HG03442 (cell line): ENCODE measurements around the gene BBOF1.
"Not testable (repeated sequence)": the region's sequence is repeated elsewhere in the genome, so short reads cannot be mapped to it uniquely, and the experiment has no call there.

Source experiments
- ATAC-seq: cut with Tn5 transposase; IDR thresholded peaks from one replicate; pipeline ENCODE4 v1.9.1; 2021; ENCODE audit warnings: mild to moderate bottlenecking, moderate library complexity; ENCODE audit not compliant: unreplicated experiment

The BBOF1 gene

DNA sequence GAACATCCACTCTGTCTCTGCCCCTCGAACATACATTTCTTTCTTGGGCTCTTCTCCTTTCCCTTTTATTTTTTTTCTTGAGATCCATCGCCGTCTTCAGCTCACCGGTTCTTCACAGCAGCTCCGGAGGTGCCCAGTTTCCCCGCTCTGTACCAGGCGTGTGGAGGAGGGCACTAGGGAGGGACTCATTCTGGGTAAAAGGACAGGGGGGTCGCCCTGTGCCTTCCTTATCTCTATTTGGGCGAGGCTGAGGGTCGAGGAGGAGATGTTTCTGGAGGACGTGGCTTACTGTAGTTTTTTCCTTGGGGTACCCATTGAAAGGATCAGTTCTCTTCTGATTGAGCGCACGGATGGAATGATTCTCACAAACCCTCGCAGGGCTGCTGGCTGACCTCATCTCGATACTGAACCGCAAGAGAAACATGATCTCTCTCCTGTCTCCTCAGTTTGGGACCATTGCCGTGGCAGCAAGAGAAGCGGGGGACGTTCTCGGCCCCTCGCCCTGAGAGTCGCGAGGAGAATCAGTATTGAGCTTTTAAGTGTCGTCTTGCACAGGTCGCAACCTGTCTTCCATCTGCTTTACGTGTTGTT, 66.0 kb downstream of the BBOF1 start:
- ATAC-seq = no peak

DNA sequence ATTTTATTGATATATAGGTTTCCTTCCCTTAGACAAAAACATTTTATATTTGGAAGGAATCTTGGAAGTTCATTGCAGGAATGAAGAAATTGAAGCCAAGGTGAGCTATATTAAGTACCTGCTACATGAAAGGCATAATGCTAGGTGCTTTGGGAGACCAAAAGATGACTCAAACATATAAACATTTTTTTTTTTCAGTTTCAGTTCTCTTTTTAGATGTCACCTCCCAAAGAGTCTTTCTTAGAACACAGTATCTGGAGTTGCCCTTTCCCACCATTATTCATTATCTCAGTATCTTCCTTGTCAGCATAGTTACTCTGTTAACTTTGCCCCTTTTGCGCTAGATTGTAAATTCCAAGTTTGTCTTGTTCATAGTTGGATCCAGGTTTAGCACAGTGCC, 66.7 kb downstream of the BBOF1 start:
- no peak for ATAC-seq

DNA sequence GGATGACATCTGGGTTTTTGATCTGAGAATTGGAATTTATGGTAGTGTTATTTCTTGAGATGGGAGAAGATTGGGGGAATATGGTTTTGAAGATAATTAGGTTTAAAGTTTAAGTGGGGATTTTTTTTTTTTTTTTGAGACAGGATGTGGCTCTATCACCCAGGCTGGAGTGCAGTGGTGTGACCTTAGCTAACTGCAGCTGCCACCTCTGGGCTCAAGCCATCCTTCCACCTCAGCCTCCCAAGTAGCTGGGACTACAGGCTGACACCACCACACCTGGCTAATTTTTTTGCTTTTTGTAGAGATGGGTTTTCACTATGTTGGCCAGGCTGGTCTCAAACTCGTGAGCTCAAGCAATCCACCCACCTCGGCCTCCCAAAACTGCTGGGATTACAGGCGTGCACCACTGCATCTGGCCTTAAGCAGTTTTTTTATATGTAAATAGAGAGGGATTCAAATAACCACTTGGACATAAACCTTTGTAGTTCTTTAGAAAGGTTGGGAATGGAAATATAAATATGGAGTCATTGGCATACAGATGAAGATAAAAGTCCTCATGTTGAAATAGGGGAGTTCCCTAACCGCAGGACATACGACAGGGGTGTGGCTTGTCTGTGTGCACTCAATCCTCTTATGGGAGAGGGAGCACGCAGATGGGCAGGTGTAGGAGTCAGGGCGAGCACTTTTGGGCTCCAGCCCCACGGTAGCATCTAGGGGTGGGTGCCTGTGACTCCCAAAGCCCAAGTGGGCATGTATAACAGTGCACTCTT, 70.3 kb downstream of the BBOF1 start:
- ATAC-seq = no peak

DNA sequence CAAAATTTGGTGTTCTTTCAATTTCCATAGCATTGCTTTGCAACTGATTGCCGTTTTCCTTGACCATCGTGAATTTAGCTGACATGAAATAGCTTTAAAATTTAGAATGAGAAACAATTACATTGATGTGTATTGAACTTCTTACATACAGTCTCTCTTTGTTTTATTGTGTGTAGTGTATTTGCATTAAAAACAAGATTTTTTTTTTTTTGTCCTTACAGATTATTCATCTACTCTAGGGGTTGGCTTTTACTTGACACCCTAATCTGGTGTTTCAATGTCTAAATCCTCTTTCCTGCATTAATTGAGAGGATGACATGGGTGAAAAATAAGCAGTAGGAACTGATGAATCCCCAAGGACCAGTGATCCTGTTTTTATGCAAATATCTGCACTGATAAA, 86.2 kb downstream of the BBOF1 start:
- no peak for ATAC-seq

DNA sequence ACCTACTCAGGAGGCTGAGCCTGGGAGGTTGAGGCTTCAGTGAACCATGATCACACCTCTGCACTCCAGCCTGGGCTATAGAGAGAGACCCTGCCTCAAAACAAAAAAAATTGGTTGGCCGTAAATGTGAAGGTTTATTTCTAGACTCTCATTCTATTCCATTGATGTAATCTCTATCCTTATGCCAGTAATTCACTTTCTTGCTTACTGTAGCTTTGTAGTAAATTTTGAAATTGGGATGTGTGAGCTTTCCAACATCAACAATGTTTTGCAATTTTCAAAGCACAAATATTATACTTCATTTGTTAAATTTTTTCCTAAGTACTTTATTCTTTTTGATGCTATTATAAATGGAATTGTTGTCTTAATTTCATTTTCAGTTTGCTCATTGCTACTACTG, 90.2 kb downstream of the BBOF1 start:
- no peak for ATAC-seq

DNA sequence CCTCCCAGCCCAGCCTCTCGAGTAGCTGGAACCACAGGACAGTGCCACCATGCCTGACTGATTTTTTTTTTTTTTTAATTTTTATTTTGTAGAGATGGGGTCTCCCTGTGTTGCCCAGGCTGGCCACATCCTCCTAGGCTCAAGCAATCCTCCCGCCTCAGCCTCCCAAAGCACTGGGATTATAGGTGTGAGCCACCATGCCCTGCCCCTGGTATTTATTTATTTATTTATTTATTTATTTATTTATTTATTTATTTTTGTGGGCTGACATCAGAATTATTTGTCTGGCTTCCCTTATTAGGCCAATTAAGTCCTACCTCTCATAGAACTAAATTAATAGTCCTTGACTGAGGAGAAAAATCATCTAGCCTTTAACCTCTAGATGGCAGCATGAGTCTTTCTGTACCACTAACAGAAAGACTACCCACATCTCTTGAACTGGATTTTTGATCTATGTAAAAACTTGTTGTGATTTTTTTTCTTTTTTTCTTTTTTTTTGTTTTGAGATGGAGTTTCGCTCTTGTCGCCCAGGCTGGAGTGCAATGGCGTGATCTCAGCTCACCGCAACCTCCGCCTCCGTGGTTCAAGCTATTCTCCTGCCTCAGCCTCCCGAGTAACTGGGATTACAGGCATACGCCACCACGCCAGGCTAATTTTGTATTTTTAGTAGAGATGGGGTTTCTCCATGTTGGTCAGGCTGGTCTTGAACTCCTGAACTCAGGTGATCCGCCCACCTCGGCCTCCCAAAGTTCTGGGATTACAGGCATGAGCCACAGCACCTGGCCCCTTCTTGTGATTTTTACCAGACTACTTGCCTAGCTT, 92.5 kb downstream of the BBOF1 start:
- not testable (repeated sequence) for ATAC-seq
